ENCODE measurements around the gene PLD1.
"Not testable (repeated sequence)": the region's sequence is repeated elsewhere in the genome, so short reads cannot be mapped to it uniquely, and the experiment has no call there.

Gene PLD1

GRCh38 chr3:171598990-171599389 is 211.3 kb downstream of the PLD1 start:
- no peak for DNase-seq

- no peak for DNase-seq
Measured at GRCh38 chr3:171592786-171593185, 217.5 kb downstream of the PLD1 start.

- DNase-seq: no peak
Measured at GRCh38 chr3:171591070-171591469, 219.2 kb downstream of the PLD1 start.

GRCh38 chr3:171586274-171586673 is 224.0 kb downstream of the PLD1 start:
- no peak for DNase-seq

- DNase-seq: no peak
Measured at GRCh38 chr3:171585039-171585438, 225.2 kb downstream of the PLD1 start.

- DNase-seq: no peak
Measured at GRCh38 chr3:171584100-171584499, 226.2 kb downstream of the PLD1 start.

- DNase-seq: no peak
Measured at GRCh38 chr3:171574556-171575240, 235.6 kb downstream of the PLD1 start.

- no peak for DNase-seq
Measured at GRCh38 chr3:171569571-171570132, 240.6 kb downstream of the PLD1 start.

- no peak for DNase-seq
Measured at GRCh38 chr3:171568766-171569165, 241.5 kb downstream of the PLD1 start.

- peak; percentile 64 for DNase-seq
Measured at GRCh38 chr3:171566803-171567422, 243.4 kb downstream of the PLD1 start.

GRCh38 chr3:171565481-171566058 is 244.7 kb downstream of the PLD1 start:
- DNase-seq: peak; percentile 24

GRCh38 chr3:171564748-171565480 is 245.4 kb downstream of the PLD1 start:
- no peak for DNase-seq

GRCh38 chr3:171563298-171563697 is 247.0 kb downstream of the PLD1 start:
- DNase-seq: no peak

- not testable (repeated sequence) for DNase-seq
Measured at GRCh38 chr3:171562459-171562858, 247.8 kb downstream of the PLD1 start.

GRCh38 chr3:171561596-171562323 is 248.5 kb downstream of the PLD1 start:
- DNase-seq: no peak

GRCh38 chr3:171559586-171559985 is 250.7 kb downstream of the PLD1 start:
- DNase-seq: no peak

- DNase-seq: no peak
Measured at GRCh38 chr3:171558188-171558696, 252.0 kb downstream of the PLD1 start.

- DNase-seq: no peak
Measured at GRCh38 chr3:171557173-171557572, 253.1 kb downstream of the PLD1 start.

- DNase-seq: peak; percentile 47
Measured at GRCh38 chr3:171556574-171557145, 253.6 kb downstream of the PLD1 start.

- no peak for DNase-seq
Measured at GRCh38 chr3:171556148-171556547, 254.1 kb downstream of the PLD1 start.

- DNase-seq: no peak
Measured at GRCh38 chr3:171553086-171553485, 257.2 kb downstream of the PLD1 start.

- no peak for DNase-seq
Measured at GRCh38 chr3:171552531-171552930, 257.8 kb downstream of the PLD1 start.

Data from NCI-H2029 treated with DMSO at 0.1 percent for 48 hours (cell line).